ENCODE data around the gene HMG20B.

GRCh38 chr19:3551792-3552095 lies 21.0 kb upstream of the HMG20B start:
- TF ChIP-seq STAT6 (CRISPR knock-in tag; conservative IDR thresholded peaks at IDR 0.05; ENCODE audit: low read depth) (no peak), AFF4 (CRISPR knock-in tag; IDR thresholded peaks at IDR 0.05; ENCODE audit: borderline replicate concordance) (no peak), ARID4B (CRISPR knock-in tag; IDR thresholded peaks at IDR 0.05; ENCODE audit: borderline replicate concordance) (no peak)

Measured in WTC11 (cell line).